TTC549 (cell line): ENCODE measurements around the gene NPHP3.
"Not testable (repeated sequence)": the region's sequence is repeated elsewhere in the genome, so short reads cannot be mapped to it uniquely, and the experiment has no call there.

Experiments used
- FAIRE-seq: peaks from 2 replicates; lab custom pipeline; 2012; peaks lifted over from hg19 to GRCh38; lab: Jason Lieb, UNC

The NPHP3 gene

GRCh38 chr3:132722165-132723023, at the start of gene NPHP3:
TSS of gene NPHP3 (minus strand) at chr3:132722409. CDS start at chr3:132722355, 54 bp downstream.
- no peak for FAIRE-seq

- no peak for FAIRE-seq
Observed at GRCh38 chr3:132758740-132759139, 36.5 kb upstream of the NPHP3 start.

- FAIRE-seq = no peak
Observed at GRCh38 chr3:132756108-132756650, 34.0 kb upstream of the NPHP3 start.

GRCh38 chr3:132753946-132754345, 31.7 kb upstream of the NPHP3 start:
- FAIRE-seq = no peak

- FAIRE-seq = no peak
Observed at GRCh38 chr3:132749786-132750185, 27.6 kb upstream of the NPHP3 start.

- FAIRE-seq = not testable (repeated sequence)
Observed at GRCh38 chr3:132746720-132747119, 24.5 kb upstream of the NPHP3 start.

GRCh38 chr3:132738314-132738713, 16.1 kb upstream of the NPHP3 start:
- FAIRE-seq = no peak

- no peak for FAIRE-seq
Observed at GRCh38 chr3:132735589-132735988, 13.4 kb upstream of the NPHP3 start.

- peak; percentile 15 for FAIRE-seq
Observed at GRCh38 chr3:132730891-132731580, 8.8 kb upstream of the NPHP3 start.

- FAIRE-seq = no peak
Observed at GRCh38 chr3:132726341-132726823, 4.2 kb upstream of the NPHP3 start.

GRCh38 chr3:132723024-132723950, 1.1 kb upstream of the NPHP3 start:
- no peak for FAIRE-seq

GRCh38 chr3:132721479-132722164, 587 bp downstream of the NPHP3 start:
- FAIRE-seq = no peak

GRCh38 chr3:132720228-132720627, 2.0 kb downstream of the NPHP3 start:
- FAIRE-seq = no peak

- FAIRE-seq = no peak
Observed at GRCh38 chr3:132716372-132716771, 5.8 kb downstream of the NPHP3 start.

- no peak for FAIRE-seq
Observed at GRCh38 chr3:132713977-132714727, 8.1 kb downstream of the NPHP3 start.

GRCh38 chr3:132710311-132710710, 11.9 kb downstream of the NPHP3 start:
- no peak for FAIRE-seq

GRCh38 chr3:132709761-132710160, 12.4 kb downstream of the NPHP3 start:
- FAIRE-seq = no peak

GRCh38 chr3:132703733-132704132, 18.5 kb downstream of the NPHP3 start:
- FAIRE-seq = no peak

GRCh38 chr3:132695422-132695821, 26.8 kb downstream of the NPHP3 start:
- FAIRE-seq = no peak

- no peak for FAIRE-seq
Observed at GRCh38 chr3:132694991-132695390, 27.2 kb downstream of the NPHP3 start.

GRCh38 chr3:132690040-132690439, 32.2 kb downstream of the NPHP3 start:
- no peak for FAIRE-seq
